Peyer's patch (tissue), 4 donors: Measurements from ENCODE around the gene ADGRL3.

Experiments
- POLR2A ChIP-seq, 2 donors: fragments of 450-650 bp; IDR thresholded peaks; one replicate each; pipeline ENCODE4 v1.5.1; 2017; ENCODE audit warnings: antibody characterized with exemption in 2 of 2, mild to moderate bottlenecking in 2 of 2, moderate library complexity in 2 of 2
- TF ChIP-seq, protein P1 (sequence below), 6 experiments: fragments of 450-650 bp in 4 of 6; fragments of 200-600 bp in 2 of 6; sonication (generic) in 1 of 6; IDR thresholded peaks; one replicate each; pipeline ENCODE4 v1.5.1; 2017 to 2019; ENCODE audit warnings: antibody characterized with exemption in 6 of 6, mild to moderate bottlenecking in 3 of 6, moderate library complexity in 1 of 6

DNA sequence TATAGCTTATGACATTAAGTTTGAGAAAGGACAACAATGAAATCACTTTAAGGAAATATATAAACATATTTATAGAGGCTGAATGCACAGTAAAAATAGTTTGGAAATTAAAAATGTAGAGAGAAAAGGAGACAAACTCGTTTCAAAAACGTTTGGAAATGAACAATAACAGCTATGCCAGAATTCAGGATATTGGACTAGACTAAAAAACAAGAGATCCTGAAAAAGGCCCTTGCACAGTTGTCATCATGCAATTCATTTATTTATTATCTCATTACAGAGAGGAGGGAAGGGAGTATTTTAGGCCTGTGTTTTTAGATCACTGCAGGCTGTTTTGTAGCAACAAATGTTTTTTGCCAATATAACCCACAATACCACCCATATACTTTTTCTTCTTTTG lies 527.2 kb downstream of the ADGRL3 start:
- TF ChIP-seq, protein P1, sequence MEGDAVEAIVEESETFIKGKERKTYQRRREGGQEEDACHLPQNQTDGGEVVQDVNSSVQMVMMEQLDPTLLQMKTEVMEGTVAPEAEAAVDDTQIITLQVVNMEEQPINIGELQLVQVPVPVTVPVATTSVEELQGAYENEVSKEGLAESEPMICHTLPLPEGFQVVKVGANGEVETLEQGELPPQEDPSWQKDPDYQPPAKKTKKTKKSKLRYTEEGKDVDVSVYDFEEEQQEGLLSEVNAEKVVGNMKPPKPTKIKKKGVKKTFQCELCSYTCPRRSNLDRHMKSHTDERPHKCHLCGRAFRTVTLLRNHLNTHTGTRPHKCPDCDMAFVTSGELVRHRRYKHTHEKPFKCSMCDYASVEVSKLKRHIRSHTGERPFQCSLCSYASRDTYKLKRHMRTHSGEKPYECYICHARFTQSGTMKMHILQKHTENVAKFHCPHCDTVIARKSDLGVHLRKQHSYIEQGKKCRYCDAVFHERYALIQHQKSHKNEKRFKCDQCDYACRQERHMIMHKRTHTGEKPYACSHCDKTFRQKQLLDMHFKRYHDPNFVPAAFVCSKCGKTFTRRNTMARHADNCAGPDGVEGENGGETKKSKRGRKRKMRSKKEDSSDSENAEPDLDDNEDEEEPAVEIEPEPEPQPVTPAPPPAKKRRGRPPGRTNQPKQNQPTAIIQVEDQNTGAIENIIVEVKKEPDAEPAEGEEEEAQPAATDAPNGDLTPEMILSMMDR (IDR thresholded peaks at IDR 0.05), result no peak
- TF ChIP-seq POLR2A (IDR thresholded peaks at IDR 0.05), result no peak
